ENCODE results near the gene OR2AG1.

- TF ChIP-seq CTCF (IDR thresholded peaks at IDR 0.05; ENCODE audit: low read length) (no peak), EZH2 (optimal IDR thresholded peaks at IDR 0.05; ENCODE audit: low read depth, low read length) (no peak)
Measured at GRCh38 chr11:6824136-6824823, 41.5 kb downstream of the OR2AG1 start.

All from MM.1S (cell line).